Anterior cingulate cortex (tissue), 58 donors: ENCODE data around the gene FLOT1.

Experiments used
- DNase-seq, 58 donors: peaks; one replicate each; lab custom pipeline; 2025; lab: John Stamatoyannopoulos, UW

The FLOT1 gene, protein sequence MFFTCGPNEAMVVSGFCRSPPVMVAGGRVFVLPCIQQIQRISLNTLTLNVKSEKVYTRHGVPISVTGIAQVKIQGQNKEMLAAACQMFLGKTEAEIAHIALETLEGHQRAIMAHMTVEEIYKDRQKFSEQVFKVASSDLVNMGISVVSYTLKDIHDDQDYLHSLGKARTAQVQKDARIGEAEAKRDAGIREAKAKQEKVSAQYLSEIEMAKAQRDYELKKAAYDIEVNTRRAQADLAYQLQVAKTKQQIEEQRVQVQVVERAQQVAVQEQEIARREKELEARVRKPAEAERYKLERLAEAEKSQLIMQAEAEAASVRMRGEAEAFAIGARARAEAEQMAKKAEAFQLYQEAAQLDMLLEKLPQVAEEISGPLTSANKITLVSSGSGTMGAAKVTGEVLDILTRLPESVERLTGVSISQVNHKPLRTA

DNA sequence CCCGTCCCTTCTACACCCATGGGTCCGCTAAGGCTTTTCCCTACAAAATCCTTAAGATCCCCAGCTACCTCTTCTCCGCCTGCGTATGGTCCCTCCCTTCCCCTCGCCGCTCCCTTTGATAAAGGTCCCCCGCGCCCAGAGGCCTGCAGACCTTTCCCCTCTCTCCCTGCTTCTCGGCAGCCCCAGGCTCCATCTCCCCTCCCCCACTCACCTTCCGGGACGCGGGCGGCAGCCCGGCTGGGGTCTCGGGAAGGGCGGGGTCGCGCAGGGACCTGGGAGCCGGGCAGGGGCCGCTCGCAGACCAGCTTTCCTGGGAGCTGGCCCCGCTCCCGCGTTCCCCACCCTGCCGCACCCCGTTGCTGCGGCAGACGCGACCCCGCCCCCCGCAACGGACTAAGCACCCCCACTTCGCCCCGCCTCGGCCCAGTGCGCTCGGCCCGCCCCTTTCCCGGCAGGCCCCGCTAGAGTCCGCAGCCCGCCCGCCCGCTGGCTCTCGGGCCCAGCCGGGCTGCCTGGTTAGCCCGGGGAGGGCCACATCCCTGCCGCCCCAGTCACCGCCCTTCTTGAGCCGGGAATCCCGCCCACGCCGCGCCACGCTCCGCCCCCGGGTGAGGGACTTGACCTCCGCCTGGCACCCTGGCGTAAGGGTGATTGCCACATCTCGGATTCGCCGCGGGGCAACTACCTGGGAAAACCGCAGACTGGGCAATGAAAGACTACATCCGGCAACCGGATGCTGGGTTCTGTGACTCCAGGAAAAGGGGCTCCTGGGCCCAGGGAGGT is at the start of gene FLOT1:
FLOT1 (minus strand) TSS at position 372 of the 783 bp plus-strand sequence. CDS start 498 bp downstream, outside the sequence.
- peak; percentile 25 to 94 (median 85) for DNase-seq

DNA sequence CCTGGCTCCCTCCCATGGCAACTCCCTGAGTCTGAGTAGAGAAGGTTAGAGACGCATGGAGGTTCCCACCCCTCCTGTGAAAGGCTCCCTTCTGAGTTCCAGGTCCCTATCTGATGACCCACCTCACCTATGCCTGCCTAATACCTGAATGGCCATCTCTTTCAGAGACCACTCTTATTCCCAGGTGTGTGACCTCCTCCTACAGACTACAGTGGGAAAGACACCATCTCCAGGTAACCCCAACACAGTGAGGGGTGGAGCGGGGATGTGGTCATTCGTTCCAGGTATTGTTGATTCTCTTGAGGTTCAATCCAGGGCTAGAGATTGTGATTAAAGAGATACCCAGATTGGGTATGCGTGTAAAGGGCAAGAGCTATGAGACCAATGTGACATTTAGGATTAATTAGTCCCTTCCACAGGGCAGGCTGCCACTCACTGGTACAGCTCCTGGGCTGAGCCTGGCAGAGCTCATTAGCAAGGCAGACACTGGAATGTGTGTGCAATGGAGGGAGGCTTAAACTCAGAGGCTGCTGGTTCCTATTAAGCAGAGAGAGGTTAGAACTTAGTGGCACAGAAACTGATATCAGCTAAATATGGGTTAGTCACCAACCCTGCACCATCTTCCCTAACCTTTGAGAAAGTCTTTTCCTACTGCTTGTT is 48.4 kb upstream of the FLOT1 start:
- DNase-seq: no peak

DNA sequence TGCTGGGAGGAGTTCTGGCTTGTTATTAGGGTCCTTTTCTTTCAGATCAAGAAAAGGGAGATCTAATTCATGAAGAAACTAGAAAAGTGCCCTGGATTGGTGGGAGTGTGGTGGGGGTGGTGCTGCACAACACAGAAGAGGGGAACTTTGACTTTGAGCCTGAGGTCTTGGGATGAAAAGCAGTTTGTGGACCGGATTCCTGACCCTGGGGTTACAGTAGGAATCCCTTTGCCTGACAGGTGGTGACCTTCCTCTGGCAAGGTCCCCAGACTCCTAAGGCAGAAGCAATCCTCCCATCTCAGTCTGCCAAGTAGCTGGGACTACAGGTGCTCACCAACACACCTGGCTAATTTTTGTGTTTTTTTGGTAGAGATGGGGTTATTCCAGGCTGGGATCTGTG is 47.1 kb upstream of the FLOT1 start:
- DNase-seq: no peak

DNA sequence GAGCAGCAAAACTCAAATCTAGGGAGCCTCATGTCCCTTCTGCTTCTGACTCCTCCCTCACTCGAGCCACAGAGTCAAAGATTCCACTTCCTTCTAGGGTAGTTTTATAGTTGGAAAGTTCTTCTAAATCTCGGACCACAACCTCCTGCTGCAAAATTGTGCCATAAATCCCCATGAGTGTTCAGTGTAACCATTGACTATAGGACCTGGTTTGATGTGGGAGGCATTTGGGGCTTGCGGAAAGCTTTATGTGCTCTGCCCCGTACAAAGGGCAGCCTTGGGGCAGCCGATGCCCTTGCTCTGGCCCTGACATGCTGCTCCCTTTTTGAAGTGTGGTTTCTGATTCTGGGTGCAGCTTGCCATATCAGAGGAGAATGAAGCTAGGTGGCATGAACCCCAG is 45.5 kb upstream of the FLOT1 start:
- DNase-seq: no peak

DNA sequence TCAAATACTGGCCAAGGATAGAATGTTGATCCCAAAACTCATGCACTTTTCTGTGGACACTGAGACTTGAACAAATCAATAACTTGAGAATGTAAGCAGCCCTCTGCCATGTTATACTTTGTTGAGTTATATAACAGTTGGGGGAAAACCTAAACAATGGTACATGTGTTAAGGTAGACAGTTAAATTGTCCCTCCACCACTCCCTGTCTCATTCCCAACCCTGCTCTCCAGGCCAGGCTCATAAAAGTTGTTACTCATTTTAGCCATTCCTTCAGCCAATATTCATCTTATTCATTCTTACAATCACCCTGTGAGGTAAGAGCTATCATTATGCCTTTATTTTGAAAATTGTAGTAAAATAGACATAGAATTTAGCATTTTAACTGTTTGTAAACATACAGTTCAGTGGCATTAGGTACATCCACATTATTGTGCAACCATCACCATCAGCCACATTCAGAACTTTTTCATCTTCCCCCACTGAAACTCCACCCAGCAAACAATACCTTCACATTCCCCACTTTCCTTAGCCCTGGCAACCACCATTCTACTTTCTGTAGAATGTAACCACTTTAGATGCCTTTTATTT is 40.0 kb upstream of the FLOT1 start:
- no peak for DNase-seq

DNA sequence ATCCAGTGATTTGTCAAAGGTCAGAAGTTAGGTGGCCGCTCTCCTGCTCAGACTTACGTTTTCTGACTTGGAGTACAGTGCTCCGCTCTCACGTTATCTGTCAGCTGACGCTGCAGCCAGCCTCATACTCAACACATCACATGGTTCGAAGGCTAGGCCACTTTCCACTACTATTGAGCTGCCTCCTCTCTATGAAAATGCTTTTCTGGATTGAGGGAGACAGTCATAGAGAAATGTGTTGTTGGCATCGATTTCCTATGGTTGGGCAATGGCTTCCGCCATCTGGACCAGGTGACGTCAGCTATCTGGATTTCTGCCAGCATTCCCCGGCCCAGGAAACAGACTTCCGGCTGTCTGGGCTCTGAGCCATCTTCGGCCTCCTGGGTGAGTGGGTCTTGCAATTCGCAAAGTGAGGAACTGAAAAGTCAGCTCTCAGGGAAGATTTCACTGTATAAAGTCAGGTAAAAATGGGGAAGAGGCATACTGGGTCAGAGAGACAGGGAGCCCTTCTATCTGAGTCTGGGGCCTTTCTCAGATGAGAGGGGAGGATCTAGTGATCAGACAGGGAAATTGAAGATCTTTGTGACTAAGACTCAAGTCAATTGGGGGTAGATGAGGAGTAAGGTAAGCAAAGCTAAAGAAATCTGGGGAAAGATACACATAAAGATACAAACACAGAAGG is 39.4 kb upstream of the FLOT1 start:
- peak; percentile 24 to 96 (median 84) for DNase-seq

DNA sequence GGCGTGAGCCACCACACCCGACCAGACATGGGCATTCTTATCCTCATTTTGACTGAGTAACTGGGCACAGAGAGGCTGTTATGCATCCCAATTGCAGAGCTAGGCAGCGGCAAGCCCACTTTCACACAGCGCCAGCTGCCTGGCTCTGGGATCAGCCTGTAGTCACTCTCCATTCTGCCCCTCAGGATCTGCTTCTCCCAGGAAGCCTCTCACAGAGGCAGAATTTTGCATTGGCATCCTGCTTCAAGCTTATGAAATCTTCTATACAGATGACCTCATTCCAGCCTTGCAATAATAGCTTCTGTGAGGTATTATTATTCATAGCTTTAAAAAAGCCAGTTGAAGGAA is 38.9 kb upstream of the FLOT1 start:
- DNase-seq: peak in 5 of 58 donors; percentile 19 to 48 (median 39)

DNA sequence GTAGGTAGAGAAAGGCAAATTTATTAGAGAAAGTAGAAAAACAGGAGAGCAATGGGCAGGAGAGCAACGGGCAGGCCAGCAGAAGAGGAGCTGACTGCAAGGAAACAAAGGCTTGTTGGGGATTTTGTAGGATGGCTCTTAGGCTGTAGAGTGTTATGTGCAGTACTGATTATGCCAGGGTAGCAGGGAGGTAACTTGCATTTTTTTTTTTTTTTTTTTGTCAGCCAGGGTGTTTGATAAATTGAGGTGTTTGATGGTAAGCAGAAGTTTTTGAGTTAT is 38.1 kb upstream of the FLOT1 start:
- DNase-seq: no peak

DNA sequence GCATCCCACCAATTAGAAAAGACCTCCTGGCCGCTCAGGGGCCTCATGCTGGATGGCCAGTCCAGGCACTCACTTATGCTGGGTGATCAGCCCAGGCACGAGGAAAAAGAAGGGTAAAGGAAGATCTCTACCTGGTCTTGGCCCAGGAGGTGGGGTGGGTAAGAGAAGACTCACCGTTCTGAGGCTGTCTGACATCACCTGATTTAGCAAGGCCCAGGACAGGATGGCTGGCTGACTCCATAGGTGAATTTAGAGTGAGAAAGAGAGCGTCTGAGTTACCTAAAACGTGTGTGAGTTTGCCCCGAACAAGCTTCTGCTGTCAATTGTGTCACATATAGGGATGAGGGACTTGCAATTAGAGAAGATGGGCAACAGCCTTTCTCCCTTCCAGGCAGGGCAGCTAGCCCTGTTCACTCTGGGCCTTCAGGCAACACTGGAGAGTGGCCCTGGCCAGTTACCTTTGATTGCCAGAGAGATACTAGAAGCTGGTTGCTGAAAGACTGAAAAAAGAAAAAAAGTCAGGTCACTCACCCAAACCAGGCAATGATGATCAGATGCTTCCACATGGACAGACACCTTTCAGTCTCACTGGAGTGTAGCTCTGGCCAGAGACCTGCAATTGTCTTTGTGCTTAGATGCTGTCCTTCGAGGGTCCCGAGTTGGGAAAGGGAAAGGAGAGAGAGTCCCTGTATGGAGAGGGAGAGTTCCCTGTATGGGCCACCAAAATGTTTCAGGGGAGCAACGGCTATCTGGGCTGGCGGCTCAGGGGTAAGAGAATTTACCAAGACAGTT is 37.6 kb upstream of the FLOT1 start:
- DNase-seq: no peak

DNA sequence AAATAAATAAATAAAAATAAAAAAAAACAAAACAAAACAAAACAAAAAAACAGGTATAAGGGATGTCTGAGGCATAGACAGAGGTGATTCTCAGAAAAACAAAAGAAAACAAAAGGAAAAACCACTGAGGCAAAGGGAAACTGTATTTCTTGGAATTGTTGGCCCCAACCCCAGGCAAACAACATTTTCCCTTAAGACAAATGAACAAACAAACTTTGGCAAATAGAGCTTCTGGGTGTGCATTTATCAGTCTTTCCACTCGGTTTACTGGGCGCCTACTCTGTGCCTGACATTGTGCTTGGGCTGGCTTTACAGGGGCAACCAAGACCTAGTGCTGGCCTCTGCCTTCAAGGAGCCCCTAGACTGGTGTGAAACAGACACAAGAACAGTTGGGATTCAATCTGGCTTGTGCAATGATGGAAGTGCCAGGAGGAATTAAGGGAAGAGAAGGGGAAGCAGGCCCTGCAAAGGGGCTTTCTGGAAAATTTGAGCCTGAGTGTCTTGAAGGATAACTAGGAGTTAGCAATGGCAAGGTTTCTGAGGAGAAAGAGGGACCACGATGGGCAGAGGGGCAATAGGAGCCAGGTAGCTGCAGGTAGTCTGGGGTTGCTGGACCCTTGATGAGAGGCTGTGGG is 35.6 kb upstream of the FLOT1 start:
- DNase-seq: no peak

DNA sequence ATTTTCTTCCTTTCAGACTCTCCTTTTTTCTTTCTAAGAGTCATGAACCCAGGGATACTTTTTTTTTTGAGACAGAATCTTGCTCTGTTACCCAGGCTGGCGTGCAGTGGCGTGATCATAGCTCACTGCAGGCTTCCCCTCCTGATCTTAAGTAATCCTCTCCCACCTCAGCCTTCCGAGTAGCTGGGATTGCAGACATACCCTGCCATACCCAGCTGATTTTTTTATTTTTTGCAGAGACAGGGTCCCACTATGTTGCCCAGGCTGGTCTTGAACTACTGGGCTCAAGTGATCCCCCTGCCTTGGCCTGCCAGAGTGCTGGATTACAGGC is 34.6 kb upstream of the FLOT1 start:
- DNase-seq: no peak

DNA sequence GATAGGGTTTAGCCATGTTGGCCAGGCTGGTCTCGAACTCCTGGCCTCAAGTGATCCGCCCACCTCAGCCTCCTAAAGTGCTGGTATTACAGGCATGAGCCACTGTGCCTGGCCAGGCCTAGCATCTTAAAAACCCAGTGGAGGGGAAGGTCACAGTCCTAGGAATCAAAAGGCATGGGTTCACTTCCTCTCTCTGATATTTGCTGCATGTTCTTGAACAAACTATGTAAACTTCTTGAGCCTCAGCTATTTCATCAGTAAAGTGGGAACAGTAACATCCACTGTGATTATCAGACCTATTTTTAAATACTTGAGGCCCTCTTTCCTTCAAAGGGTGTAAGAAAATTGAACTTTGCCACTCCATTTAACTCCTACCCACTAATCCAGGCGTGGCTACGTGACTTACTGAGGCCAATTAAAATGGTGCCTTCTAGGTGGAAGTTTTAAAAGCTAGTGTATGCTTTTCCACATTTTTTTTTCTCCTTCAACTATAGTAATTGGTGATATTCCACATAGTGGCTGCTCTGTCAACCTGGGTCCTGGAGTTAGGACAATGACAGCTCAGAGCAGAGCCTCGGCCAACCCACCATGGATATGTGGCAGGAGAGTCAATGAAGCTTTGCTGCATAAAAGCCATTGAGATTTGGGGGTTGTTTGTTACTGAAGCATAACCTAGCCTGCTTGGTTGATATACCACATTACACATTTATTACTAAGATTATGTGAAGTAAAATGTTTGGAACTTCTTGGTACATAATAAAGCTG is 34.1 kb upstream of the FLOT1 start:
- DNase-seq: no peak

DNA sequence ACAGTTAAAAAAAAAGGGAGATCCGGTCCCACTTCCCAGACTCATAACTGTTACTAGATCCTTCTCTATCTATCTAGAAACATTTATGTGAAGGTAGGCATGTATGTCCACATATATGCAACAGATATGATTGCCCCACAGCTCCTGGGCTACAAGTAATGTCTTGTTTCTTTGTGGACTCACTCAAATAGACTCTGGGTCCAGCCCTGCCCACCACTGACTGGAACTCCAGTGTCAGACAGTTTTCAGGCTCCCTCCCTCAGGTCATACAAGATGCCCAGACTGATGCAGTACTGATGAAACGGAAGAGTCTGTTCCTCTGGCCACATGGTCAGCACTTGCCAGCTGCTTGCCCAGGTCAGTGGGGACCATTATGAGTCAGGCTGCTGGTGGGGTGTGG is 32.6 kb upstream of the FLOT1 start:
- DNase-seq: no peak

DNA sequence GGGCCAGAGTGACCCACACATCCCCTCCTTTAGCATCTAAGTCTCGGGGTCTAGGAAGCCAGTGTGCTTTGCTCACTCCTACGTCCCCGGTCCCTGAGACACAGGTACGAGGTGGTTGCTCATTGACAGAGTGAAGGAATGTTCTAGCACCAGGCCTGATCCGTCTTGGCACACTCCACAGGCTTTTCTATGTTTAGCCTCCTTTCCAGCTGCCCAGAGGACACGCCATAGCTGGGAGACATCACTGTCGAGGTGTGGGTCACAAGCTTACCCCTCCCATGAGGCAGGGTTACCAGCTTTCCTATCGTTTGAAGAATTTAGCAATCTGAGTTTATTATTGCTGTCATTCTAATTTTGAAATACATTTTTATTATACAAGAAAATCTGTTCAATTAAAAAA is 32.2 kb upstream of the FLOT1 start:
- no peak for DNase-seq

DNA sequence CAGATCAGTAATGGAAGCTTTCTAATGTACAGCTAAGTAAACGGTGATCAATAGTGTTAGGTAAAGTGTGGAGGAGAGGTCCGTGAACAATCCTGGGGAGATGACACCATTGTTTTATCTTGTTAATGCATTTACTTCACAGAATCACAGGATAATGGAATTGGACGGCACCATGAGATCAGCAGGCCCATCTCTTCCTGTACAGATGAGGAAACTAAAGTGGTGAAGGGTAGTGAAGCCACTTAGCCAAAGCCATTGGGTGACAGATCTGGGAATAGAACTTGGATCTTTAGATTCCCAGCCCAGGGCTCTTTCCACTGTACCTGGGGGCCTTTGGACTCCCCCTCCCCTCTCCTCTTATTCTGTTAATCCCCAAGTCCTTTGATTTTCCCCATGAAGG is 28.1 kb upstream of the FLOT1 start:
- DNase-seq: no peak

DNA sequence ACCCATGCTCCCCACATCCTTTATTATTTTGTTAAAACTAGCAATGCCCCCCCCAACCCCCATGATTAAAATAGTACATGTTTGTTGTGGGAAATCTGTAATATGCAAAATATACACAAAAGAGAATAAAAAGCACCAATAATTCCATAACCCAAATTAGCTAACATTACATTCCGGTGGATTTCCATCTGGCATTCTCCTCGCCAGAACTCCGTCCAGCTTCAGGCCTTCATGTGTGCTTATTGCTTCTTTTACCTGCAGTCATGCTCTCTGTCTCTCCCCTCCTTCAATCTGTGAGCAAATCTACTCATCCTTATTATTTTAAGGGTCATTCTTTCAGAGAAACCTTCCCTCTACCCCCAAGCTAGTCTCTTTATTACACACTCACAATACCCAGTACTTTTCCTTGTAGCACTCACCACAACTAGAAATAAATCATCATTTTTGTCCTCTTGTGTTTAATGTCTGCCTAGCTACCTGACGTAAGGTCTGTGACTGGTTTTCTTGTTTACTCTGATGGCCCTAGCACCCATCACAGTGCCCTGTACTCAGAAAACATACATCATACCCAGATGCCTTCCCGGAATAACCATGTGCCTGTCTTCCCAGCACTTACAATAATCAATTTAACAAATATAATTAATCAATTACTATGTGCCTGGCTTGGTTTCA is 27.5 kb upstream of the FLOT1 start:
- no peak for DNase-seq

DNA sequence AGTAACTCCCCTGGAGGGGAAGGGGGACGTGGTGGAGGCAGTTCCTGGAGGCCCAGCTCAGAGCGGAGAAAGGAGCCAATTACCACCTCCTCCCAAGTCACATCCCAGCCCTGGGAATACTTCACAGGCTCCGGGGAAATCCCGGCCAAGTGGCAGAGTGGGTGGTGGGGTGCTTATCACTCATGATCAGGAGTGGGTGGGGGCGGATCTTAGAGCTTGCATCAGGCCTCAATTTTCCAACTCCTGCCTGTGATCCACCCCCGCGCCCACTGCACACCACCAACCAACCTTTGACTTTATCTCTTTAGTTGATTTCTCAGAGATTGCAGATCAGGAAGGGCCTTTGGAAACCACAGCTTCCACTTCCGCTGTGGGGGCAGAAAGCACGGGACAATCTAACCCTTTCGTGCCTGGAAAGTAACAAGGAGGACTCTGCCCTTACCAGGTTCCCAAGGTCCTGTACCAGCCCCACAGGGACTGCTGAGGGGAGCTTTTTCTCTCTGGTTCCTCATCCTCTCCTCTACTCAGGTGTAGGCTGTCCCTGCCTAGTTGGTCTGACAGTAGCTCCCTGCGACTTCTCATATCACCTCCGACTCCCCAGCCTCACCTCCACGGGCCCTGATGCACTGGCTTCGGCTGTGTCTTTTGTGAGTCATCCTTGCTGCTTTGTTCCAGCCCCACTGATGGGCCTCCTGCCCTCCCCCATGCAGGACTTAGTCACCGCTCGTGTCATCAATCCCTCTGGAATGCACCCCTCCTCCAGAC is 26.8 kb upstream of the FLOT1 start:
- peak in 28 of 58 donors; percentile 3 to 41 (median 18) for DNase-seq
